GM21447 (cell line): ENCODE measurements around the gene SERINC4.

Experiments
- ATAC-seq: cut with Tn5 transposase; IDR thresholded peaks from one replicate; pipeline ENCODE4 v1.9.1; 2021; ENCODE audit not compliant: unreplicated experiment

Gene SERINC4

GRCh38 chr15:43799209-43799944 lies 643 bp downstream of the SERINC4 start:
- no peak for ATAC-seq

- ATAC-seq: no peak
These were observed 3.5 kb downstream of the SERINC4 start for GRCh38 chr15:43796566-43796965.

GRCh38 chr15:43795997-43796396 lies 4.0 kb downstream of the SERINC4 start:
- no peak for ATAC-seq

- ATAC-seq: no peak
These were observed 4.8 kb downstream of the SERINC4 start for GRCh38 chr15:43795197-43795596.

- ATAC-seq: no peak
These were observed 5.6 kb downstream of the SERINC4 start for GRCh38 chr15:43794269-43795037.

GRCh38 chr15:43793647-43794046 lies 6.4 kb downstream of the SERINC4 start:
- no peak for ATAC-seq

GRCh38 chr15:43792761-43793476 lies 7.1 kb downstream of the SERINC4 start:
- no peak for ATAC-seq

GRCh38 chr15:43791993-43792760 lies 7.8 kb downstream of the SERINC4 start, which contains the start of gene SERF2:
Gene SERF2, plus strand, starts transcription at chr15:43792320. Its CDS starts 57 bp downstream, at chr15:43792377.
- peak; percentile 76 for ATAC-seq

- ATAC-seq: no peak
These were observed 10.6 kb downstream of the SERINC4 start for GRCh38 chr15:43789409-43789808.

GRCh38 chr15:43779016-43779415 lies 21.0 kb downstream of the SERINC4 start:
- no peak for ATAC-seq

- peak; percentile 52 for ATAC-seq
These were observed 22.6 kb downstream of the SERINC4 start for GRCh38 chr15:43777267-43777914.

GRCh38 chr15:43776718-43777266 lies 23.2 kb downstream of the SERINC4 start, which contains the start of gene ELL3:
Gene ELL3, minus strand, starts transcription at chr15:43776966. Its CDS starts 65 bp downstream, at chr15:43776901.
- peak; percentile 40 for ATAC-seq

GRCh38 chr15:43776101-43776717 lies 23.8 kb downstream of the SERINC4 start:
- peak; percentile 64 for ATAC-seq

- ATAC-seq: no peak
These were observed 24.5 kb downstream of the SERINC4 start for GRCh38 chr15:43775411-43775965.

- no peak for ATAC-seq
These were observed 26.0 kb downstream of the SERINC4 start for GRCh38 chr15:43774062-43774461.

GRCh38 chr15:43772624-43773023 lies 27.4 kb downstream of the SERINC4 start:
- no peak for ATAC-seq

- ATAC-seq: no peak
These were observed 28.2 kb downstream of the SERINC4 start for GRCh38 chr15:43771816-43772215.

GRCh38 chr15:43769584-43770228 lies 30.3 kb downstream of the SERINC4 start:
- no peak for ATAC-seq
